MM.1S (cell line): ENCODE results near the gene CAB39.

ENCODE experiments used
- DNase-seq: peaks from one replicate; pipeline ENCODE4 v3.0.0-alpha.2; 2015
- H2AFZ ChIP-seq: fragments of 300-600 bp; sonication (generic); 2 replicates; pipeline ENCODE4 v1.6.0; 2016; ENCODE audit warnings: antibody characterized with exemption, low read length
- H3F3A ChIP-seq: fragments of 300-600 bp; sonication (generic); 2 replicates; pipeline ENCODE4 v1.6.1; 2016; ENCODE audit warnings: mild to moderate bottlenecking, antibody characterized with exemption, low read length, moderate library complexity, mixed read lengths; ENCODE audit not compliant: insufficient read depth
- H3K27ac ChIP-seq: fragments of 300-600 bp; sonication (generic); 2 replicates; pipeline ENCODE4 v1.5.1; 2016; ENCODE audit warnings: mild to moderate bottlenecking, low read length
- H3K27me3 ChIP-seq: fragments of 300-600 bp; sonication (generic); replicated peaks from 2 replicates; pipeline ENCODE4 v1.6.0; 2016; ENCODE audit warnings: low read length; ENCODE audit not compliant: insufficient read depth
- H3K36me3 ChIP-seq: fragments of 300-600 bp; sonication (generic); replicated peaks from 2 replicates; pipeline ENCODE4 v1.6.1; 2016; ENCODE audit warnings: mild to moderate bottlenecking, low read length, mixed read lengths; ENCODE audit not compliant: insufficient read depth
- H3K4me1 ChIP-seq: fragments of 300-600 bp; sonication (generic); 2 replicates; pipeline ENCODE4 v1.6.1; 2016; ENCODE audit warnings: low read length, mixed read lengths
- H3K4me2 ChIP-seq: fragments of 300-600 bp; sonication (generic); 2 replicates; pipeline ENCODE4 v1.6.0; 2016; ENCODE audit warnings: low read depth, low read length
- H3K4me3 ChIP-seq: fragments of 300-600 bp; sonication (generic); 2 replicates; pipeline ENCODE4 v1.5.1; 2016; ENCODE audit warnings: low read length, mixed read lengths
- H3K79me2 ChIP-seq: fragments of 300-600 bp; sonication (generic); 2 replicates; pipeline ENCODE4 v1.6.1; 2016; ENCODE audit warnings: mixed run types, low read length, mixed read lengths
- H3K9ac ChIP-seq: fragments of 300-600 bp; sonication (generic); 2 replicates; pipeline ENCODE4 v1.6.1; 2016; ENCODE audit warnings: low read length, mixed read lengths
- H3K9me2 ChIP-seq: fragments of 300-600 bp; sonication (generic); replicated peaks from 2 replicates; pipeline ENCODE4 v1.6.1; 2016; ENCODE audit warnings: mild to moderate bottlenecking, low read length, mixed read lengths; ENCODE audit not compliant: insufficient read depth
- H3K9me3 ChIP-seq: fragments of 300-600 bp; sonication (generic); replicated peaks from 2 replicates; pipeline ENCODE4 v1.6.1; 2016; ENCODE audit warnings: mild to moderate bottlenecking, low read length, mixed read lengths; ENCODE audit not compliant: insufficient read depth
- H4K20me1 ChIP-seq: fragments of 300-600 bp; sonication (generic); 2 replicates; pipeline ENCODE4 v1.6.1; 2016; ENCODE audit warnings: mild to moderate bottlenecking, low read length, moderate library complexity, mixed read lengths; ENCODE audit not compliant: insufficient read depth
- CTCF ChIP-seq: fragments of 300-600 bp; sonication (generic); IDR thresholded peaks from 2 replicates; pipeline ENCODE4 v1.5.1; 2016; ENCODE audit warnings: antibody characterized with exemption, low read length, mixed read lengths
- EZH2 ChIP-seq: fragments of 300-600 bp; sonication (generic); optimal IDR thresholded peaks from 2 replicates; pipeline ENCODE3; 2017; ENCODE audit warnings: low read depth, mild to moderate bottlenecking, antibody characterized with exemption, low read length, mixed read lengths
- EZH2phosphoT487 ChIP-seq: fragments of 300-600 bp; sonication (generic); IDR thresholded peaks from 2 replicates; pipeline ENCODE4 v1.6.1; 2018; ENCODE audit warnings: antibody characterized with exemption, low read length

The CAB39 gene

GRCh38 chr2:230674966-230675672, 37.5 kb upstream of the CAB39 start:
- Histone ChIP-seq H3K4me2 (no peak overlapping the region), H3K79me2 (no peaks in the 10 kb centered on the region), H3K4me1 (peaks cover 13% of the 10 kb centered on the region), H3K27ac (no peak overlapping the region), H3F3A (peaks cover 11% of the 10 kb centered on the region), H4K20me1 (no peaks in the 10 kb centered on the region), H3K27me3 (no peaks in the 10 kb centered on the region), H3K36me3 (no peaks in the 10 kb centered on the region), H3K4me3 (no peak overlapping the region), H3K9me3 (no peaks in the 10 kb centered on the region), H3K9me2 (no peaks in the 10 kb centered on the region), H3K9ac (no peak overlapping the region), H2AFZ (no peak overlapping the region)
- DNase-seq = no peak
- TF ChIP-seq EZH2 (no peak), CTCF (no peak), EZH2phosphoT487 (no peak)

DNA sequence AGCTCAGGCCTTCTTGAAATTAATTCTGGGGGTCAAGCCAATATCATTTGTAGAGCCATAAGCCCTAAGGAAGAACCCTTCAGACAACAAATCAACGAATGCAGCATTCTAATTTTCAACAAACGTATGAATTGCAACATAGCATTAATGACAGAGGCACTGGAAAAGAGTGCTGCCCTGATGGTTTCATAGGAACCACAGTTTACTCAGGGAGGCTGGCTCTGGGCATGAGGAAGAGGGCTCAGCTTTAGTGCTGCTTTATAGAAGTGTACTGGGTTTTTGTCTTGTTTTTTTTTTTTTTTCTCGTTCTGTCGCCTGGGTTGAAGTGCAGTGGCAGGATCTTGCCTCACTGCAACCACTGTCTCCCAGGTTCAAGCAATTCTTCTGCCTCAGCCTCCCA, 36.1 kb upstream of the CAB39 start:
- no peaks in the 10 kb centered on the region for H3K27me3 ChIP-seq
- H3K4me1 ChIP-seq = peaks cover 3% of the 10 kb centered on the region
- TF ChIP-seq EZH2phosphoT487 = no peak
- no peak for TF ChIP-seq EZH2
- TF ChIP-seq CTCF = no peak
- H3K79me2 ChIP-seq = no peaks in the 10 kb centered on the region
- no peaks in the 10 kb centered on the region for H3F3A ChIP-seq
- H3K4me2 ChIP-seq = no peak overlapping the region
- H3K4me3 ChIP-seq = no peak overlapping the region
- no peaks in the 10 kb centered on the region for H3K9me2 ChIP-seq
- H2AFZ ChIP-seq = no peak overlapping the region
- no peaks in the 10 kb centered on the region for H4K20me1 ChIP-seq
- no peaks in the 10 kb centered on the region for H3K9me3 ChIP-seq
- no peak for DNase-seq
- H3K36me3 ChIP-seq = no peaks in the 10 kb centered on the region
- no peak overlapping the region for H3K9ac ChIP-seq
- H3K27ac ChIP-seq = no peak overlapping the region

GRCh38 chr2:230677201-230677946, 35.3 kb upstream of the CAB39 start:
- no peak overlapping the region for H3K9ac ChIP-seq

More at GRCh38 chr2:230677201-230677946, 35.3 kb upstream of the CAB39 start:
- Histone ChIP-seq H3K9me3 (no peaks in the 10 kb centered on the region), H3K36me3 (no peaks in the 10 kb centered on the region), H3K27ac (no peak overlapping the region), H3K4me2 (no peak overlapping the region), H3F3A (no peaks in the 10 kb centered on the region), H2AFZ (no peak overlapping the region), H3K4me3 (no peak overlapping the region), H3K4me1 (no peaks in the 10 kb centered on the region), H4K20me1 (no peaks in the 10 kb centered on the region), H3K79me2 (no peaks in the 10 kb centered on the region), H3K27me3 (no peaks in the 10 kb centered on the region), H3K9me2 (no peaks in the 10 kb centered on the region)
- TF ChIP-seq EZH2phosphoT487 (no peak), EZH2 (no peak), CTCF (no peak)
- DNase-seq = no peak
